Spleen (tissue), 7 donors: ENCODE results near the gene MESP2.

Experiments used
- POLR2A ChIP-seq, 3 donors: fragments of 450-650 bp; IDR thresholded peaks; one replicate each; pipeline ENCODE4 v1.5.1; 2017; ENCODE audit warnings: antibody characterized with exemption in 3 of 3, mild to moderate bottlenecking in 1 of 3
- POLR2AphosphoS5 ChIP-seq, 3 donors: sonication (generic); formaldehyde crosslinking; IDR thresholded peaks; one replicate each; pipeline ENCODE4 v1.5.1; 2017; ENCODE audit warnings: antibody characterized with exemption in 3 of 3
- TF ChIP-seq, protein P1 (sequence below), 11 experiments: fragments of 200-600 bp in 7 of 11; fragments of 450-650 bp in 4 of 11; sonication (generic) in 4 of 11; IDR thresholded peaks in 8 of 11; conservative IDR thresholded peaks in 3 of 11; 1 replicate in 7 of 11; 2 replicates in 4 of 11; pipeline versions ENCODE4 v1.4.0 to v1.8.0; 2016 to 2021; ENCODE audit warnings: antibody characterized with exemption in 11 of 11, inconsistent platforms in 4 of 11, mild to moderate bottlenecking in 1 of 11
- donor health status: DM: no; HTN: no; CAD: no; lungs with moderate emphysema.
- donor health status: DM: no; HTN: no; CAD: no.
- donor health status: DM: no; HTN: no; CAD: no.

DNA sequence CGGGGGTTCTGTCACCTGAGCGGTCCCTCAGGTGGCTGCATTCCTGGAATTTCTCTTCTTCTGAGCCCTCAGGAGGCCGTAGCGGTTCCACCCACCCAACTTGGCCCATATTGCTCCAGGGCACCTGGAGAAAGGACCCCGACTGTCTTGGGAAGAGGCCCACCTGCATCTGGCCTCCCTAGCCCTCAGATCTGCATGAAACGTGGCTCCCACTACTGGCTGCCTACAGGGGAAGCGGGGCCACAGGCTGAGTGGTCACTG is 48.4 kb downstream of the MESP2 start:
- TF ChIP-seq, protein P1, sequence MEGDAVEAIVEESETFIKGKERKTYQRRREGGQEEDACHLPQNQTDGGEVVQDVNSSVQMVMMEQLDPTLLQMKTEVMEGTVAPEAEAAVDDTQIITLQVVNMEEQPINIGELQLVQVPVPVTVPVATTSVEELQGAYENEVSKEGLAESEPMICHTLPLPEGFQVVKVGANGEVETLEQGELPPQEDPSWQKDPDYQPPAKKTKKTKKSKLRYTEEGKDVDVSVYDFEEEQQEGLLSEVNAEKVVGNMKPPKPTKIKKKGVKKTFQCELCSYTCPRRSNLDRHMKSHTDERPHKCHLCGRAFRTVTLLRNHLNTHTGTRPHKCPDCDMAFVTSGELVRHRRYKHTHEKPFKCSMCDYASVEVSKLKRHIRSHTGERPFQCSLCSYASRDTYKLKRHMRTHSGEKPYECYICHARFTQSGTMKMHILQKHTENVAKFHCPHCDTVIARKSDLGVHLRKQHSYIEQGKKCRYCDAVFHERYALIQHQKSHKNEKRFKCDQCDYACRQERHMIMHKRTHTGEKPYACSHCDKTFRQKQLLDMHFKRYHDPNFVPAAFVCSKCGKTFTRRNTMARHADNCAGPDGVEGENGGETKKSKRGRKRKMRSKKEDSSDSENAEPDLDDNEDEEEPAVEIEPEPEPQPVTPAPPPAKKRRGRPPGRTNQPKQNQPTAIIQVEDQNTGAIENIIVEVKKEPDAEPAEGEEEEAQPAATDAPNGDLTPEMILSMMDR (IDR thresholded peaks at IDR 0.05 in 8 of 11, conservative IDR thresholded peaks at IDR 0.05 in 3 of 11) = no peak
- no peak for TF ChIP-seq POLR2A (IDR thresholded peaks at IDR 0.05)
- TF ChIP-seq POLR2AphosphoS5 (IDR thresholded peaks at IDR 0.05) = no peak
